Osteoblast (primary cell): ENCODE measurements around the gene SLC11A2. TPM values are rescaled to one million over a fixed set of nuclear protein-coding genes. Genes with fewer than 3 reads are reported as not detected.
"Not testable (repeated sequence)": the region's sequence is repeated elsewhere in the genome, so short reads cannot be mapped to it uniquely, and the experiment has no call there.

ENCODE experiments used
- DNase-seq: peaks from one replicate; pipeline ENCODE4 v3.0.0; 2011; ENCODE audit warnings: low spot score, mixed read lengths; ENCODE audit not compliant: insufficient read length; ENCODE audit errors: missing footprints
- H2AFZ ChIP-seq: 2 replicates; pipeline ENCODE4 v1.6.0; 2011; ENCODE audit warnings: mild to moderate bottlenecking, low read length
- H3K27ac ChIP-seq: 2 replicates; pipeline ENCODE4 v1.5.1; 2011; ENCODE audit warnings: mild to moderate bottlenecking, low read depth, low read length, moderate library complexity
- H3K27me3 ChIP-seq: 2 replicates; pipeline ENCODE4 v1.6.0; 2012; ENCODE audit warnings: mild to moderate bottlenecking, control low read depth, inconsistent platforms, low read length, moderate library complexity; ENCODE audit not compliant: insufficient read depth
- H3K36me3 ChIP-seq: 2 replicates; pipeline ENCODE4 v1.5.1; 2011; ENCODE audit warnings: mild to moderate bottlenecking, low read length, control low read depth, moderate library complexity; ENCODE audit not compliant: insufficient read depth
- H3K4me1 ChIP-seq: 2 replicates; pipeline ENCODE4 v1.5.1; 2011; ENCODE audit warnings: mild to moderate bottlenecking, low read length, control low read depth, moderate library complexity; ENCODE audit not compliant: insufficient read depth
- H3K4me2 ChIP-seq: 2 replicates; pipeline ENCODE4 v1.6.0; 2011; ENCODE audit warnings: mild to moderate bottlenecking, low read length; ENCODE audit not compliant: insufficient read depth
- H3K4me3 ChIP-seq: fragments of 200-600 bp; sonication (generic); 3 replicates; pipeline ENCODE4 v1.5.1; 2012; ENCODE audit warnings: mild to moderate bottlenecking, low read length, inconsistent platforms; ENCODE audit not compliant: insufficient read depth
- H3K79me2 ChIP-seq: 2 replicates; pipeline ENCODE4 v1.6.0; 2012; ENCODE audit warnings: mild to moderate bottlenecking, low read length, control low read depth, inconsistent platforms; ENCODE audit not compliant: insufficient read depth
- H3K9me3 ChIP-seq: 2 replicates; pipeline ENCODE4 v1.5.1; 2011; ENCODE audit warnings: low read depth, low read length, control low read depth
- H4K20me1 ChIP-seq: 2 replicates; pipeline ENCODE4 v1.6.0; 2012; ENCODE audit warnings: mild to moderate bottlenecking, low read length, control low read depth; ENCODE audit not compliant: insufficient read depth
- total RNA-seq: library from RNA; depleted of rRNA; stranded (reverse); fragments of >200 nt; gene quantifications from 2 replicates; pipeline ENCODE4 v1.2.3, GENCODE V29; 2012
- TF ChIP-seq, protein P1 (sequence below): IDR thresholded peaks from 2 replicates; pipeline ENCODE4 v1.5.1; 2011; ENCODE audit warnings: mild to moderate bottlenecking, low read depth, low read length, moderate library complexity; ENCODE audit errors: extremely low read depth

The SLC11A2 gene
- total RNA-seq, 1 donor, result 64.4 TPM

DNA sequence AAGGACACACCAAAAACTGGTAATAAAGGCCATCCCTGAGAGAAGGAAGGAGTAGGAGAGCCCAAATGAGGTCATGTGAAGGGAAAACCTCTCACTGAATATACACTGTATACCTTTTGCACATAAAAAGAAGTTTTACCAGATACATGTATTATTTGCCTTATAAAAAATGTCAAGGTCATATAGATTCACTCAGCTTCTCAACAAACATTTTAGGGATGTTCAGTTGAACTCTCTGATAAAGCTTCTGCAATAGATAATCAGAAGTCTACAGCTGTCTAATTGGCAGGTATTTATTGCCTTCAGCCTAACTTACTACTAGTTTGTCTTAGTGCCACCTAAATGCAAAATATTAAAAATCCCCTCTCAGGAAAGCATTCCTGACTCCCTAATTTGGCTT, 8.7 kb downstream of the SLC11A2 start:
- TF ChIP-seq, protein P1, sequence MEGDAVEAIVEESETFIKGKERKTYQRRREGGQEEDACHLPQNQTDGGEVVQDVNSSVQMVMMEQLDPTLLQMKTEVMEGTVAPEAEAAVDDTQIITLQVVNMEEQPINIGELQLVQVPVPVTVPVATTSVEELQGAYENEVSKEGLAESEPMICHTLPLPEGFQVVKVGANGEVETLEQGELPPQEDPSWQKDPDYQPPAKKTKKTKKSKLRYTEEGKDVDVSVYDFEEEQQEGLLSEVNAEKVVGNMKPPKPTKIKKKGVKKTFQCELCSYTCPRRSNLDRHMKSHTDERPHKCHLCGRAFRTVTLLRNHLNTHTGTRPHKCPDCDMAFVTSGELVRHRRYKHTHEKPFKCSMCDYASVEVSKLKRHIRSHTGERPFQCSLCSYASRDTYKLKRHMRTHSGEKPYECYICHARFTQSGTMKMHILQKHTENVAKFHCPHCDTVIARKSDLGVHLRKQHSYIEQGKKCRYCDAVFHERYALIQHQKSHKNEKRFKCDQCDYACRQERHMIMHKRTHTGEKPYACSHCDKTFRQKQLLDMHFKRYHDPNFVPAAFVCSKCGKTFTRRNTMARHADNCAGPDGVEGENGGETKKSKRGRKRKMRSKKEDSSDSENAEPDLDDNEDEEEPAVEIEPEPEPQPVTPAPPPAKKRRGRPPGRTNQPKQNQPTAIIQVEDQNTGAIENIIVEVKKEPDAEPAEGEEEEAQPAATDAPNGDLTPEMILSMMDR, result no peak
- H4K20me1 ChIP-seq, result peaks cover 23% of the 10 kb centered on the region
- H3K79me2 ChIP-seq, result peaks cover 92% of the 10 kb centered on the region

DNA sequence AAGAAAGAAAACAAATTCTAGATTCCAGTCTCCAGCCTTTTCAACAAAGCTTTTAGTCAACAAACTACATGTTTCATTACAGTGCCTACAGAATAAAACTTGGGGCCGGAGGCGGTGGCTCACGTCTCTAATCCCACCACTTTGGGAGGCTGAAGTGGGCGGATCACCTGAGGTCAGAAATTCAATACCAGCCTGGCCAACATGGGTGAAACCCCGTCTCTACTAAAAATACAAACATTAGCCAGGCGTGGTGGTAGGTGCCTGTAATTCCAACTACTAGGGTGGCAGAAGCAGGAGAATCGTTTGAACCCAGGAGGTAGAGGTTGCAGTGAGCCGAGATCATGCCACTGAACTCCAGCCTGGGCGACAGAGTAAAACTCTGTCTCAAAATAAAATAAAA, 11.7 kb downstream of the SLC11A2 start:
- H3K4me3 ChIP-seq, H3K27ac ChIP-seq, H2AFZ ChIP-seq, H3K9me3 ChIP-seq, H3K4me2 ChIP-seq, H3K36me3 ChIP-seq, DNase-seq, H3K27me3 ChIP-seq, H3K4me1 ChIP-seq: not testable (repeated sequence)
- Histone ChIP-seq H4K20me1 (peaks cover 21% of the 10 kb centered on the region), H3K79me2 (peaks cover 89% of the 10 kb centered on the region)

More for the DNA sequence above, 8.7 kb downstream of the SLC11A2 start:
- no peak for DNase-seq
- no peak overlapping the region for H3K4me3 ChIP-seq
- no peak overlapping the region for H3K27ac ChIP-seq
- no peak overlapping the region for H2AFZ ChIP-seq
- no peaks in the 10 kb centered on the region for H3K4me1 ChIP-seq
- no peaks in the 10 kb centered on the region for H3K27me3 ChIP-seq
- H3K4me2 ChIP-seq, result no peak overlapping the region
- H3K9me3 ChIP-seq, result no peaks in the 10 kb centered on the region
- no peaks in the 10 kb centered on the region for H3K36me3 ChIP-seq

DNA sequence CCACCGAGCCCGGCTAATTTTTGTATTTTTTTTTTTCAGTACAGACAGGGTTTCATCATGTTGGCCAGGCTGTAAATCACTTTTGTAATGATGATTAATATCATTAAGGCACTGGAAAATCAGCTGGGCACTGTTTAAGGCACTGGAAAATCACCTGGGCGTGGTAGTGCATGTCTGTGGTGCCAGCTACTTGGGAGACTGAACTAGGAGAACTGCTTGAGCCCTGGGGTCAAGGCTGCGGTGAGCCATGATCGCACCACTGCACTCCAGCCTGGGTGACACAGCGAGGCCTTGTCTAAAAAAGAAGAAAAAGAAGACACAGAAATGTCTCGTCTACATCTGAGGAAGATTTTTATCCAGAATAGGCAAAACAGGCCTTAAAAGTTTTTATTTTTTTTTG, 12.7 kb downstream of the SLC11A2 start:
- H4K20me1 ChIP-seq, result peaks cover 17% of the 10 kb centered on the region
- H3K36me3 ChIP-seq, result peaks cover under 1% of the 10 kb centered on the region
- H3K79me2 ChIP-seq, result peaks cover 87% of the 10 kb centered on the region

DNA sequence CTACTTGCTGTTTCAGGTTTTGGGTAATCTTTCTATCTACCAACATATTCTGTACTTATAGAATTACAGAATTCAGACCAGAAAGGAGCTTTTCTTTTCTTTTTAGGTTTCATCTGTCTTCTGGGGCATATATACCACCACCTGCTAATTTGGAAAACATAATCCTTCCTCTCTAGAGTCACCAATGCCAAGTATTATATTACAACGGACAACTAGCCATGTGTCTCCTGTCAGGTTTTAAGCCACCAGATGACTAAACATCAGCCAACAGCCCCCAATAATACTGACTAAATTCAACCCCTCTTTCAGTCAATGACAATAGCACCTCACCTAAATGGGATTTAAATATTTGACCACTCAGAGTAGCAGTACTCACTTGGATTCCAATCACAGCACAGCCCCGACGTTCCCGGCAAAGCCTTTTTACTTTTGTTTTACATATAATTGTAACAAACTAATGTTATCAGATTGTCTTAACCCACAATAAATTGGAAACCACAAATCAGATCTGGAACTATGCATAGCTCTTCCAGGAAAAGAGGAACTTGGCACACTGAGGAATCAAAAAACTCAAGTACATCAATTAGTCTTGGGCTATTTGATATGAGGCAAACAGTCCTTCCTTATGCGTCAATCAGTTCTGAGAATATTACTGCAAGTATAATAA, 13.5 kb downstream of the SLC11A2 start:
- H3K27me3 ChIP-seq, result no peaks in the 10 kb centered on the region
- peaks cover 7% of the 10 kb centered on the region for H3K36me3 ChIP-seq
- H4K20me1 ChIP-seq, result peaks cover 17% of the 10 kb centered on the region
- H3K4me2 ChIP-seq, result no peak overlapping the region
- H2AFZ ChIP-seq, result no peak overlapping the region
- TF ChIP-seq, protein P1, result no peak
- no peak overlapping the region for H3K4me3 ChIP-seq
- no peak overlapping the region for H3K27ac ChIP-seq
- H3K79me2 ChIP-seq, result peaks cover 85% of the 10 kb centered on the region
- DNase-seq, result no peak
- H3K4me1 ChIP-seq, result peaks cover 10% of the 10 kb centered on the region
- H3K9me3 ChIP-seq, result no peaks in the 10 kb centered on the region

More for the DNA sequence above, 12.7 kb downstream of the SLC11A2 start:
- no peaks in the 10 kb centered on the region for H3K27me3 ChIP-seq
- TF ChIP-seq, protein P1, result no peak
- no peak overlapping the region for H3K4me2 ChIP-seq
- peak; percentile 34 for DNase-seq
- H3K9me3 ChIP-seq, result no peaks in the 10 kb centered on the region
- no peak overlapping the region for H3K27ac ChIP-seq
- H3K4me3 ChIP-seq, result no peak overlapping the region
- no peak overlapping the region for H2AFZ ChIP-seq
- H3K4me1 ChIP-seq, result peaks cover 10% of the 10 kb centered on the region
